HG02870 (cell line): Measurements from ENCODE around the gene CA5A.

Experiments used
- ATAC-seq: cut with Tn5 transposase; IDR thresholded peaks from one replicate; pipeline ENCODE4 v1.9.1; 2021; ENCODE audit warnings: mild to moderate bottlenecking, moderate library complexity; ENCODE audit not compliant: unreplicated experiment

CA5A gene

DNA sequence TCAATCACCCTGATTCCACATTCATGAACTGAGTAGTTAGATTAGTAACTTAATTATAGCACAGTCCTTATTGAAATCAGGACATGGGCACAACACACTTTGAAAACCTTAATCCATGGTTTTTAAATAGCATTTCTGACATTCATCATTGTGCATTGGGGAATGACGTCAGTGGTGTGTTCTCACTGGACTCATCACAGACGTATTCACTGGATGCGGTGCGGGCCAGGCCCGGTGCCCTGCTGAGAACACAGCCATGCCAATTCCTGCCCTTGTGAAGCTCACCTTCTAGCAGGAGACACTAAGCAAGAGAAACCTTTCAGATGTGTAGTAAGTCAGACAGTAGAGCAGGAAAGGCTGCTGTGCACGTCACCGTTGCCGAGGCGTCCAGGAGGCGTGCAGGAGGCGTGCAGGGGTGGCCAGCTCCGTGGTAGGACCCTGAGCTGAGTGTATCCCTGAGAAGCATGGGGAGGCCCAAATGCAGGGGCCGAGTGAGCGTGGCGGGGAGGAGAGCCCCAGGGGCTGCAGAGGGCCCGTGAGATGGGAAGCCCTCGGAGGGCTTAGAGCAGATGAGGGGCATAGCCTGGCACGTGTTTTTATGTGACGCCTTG is 27.8 kb upstream of the CA5A start:
- no peak for ATAC-seq

DNA sequence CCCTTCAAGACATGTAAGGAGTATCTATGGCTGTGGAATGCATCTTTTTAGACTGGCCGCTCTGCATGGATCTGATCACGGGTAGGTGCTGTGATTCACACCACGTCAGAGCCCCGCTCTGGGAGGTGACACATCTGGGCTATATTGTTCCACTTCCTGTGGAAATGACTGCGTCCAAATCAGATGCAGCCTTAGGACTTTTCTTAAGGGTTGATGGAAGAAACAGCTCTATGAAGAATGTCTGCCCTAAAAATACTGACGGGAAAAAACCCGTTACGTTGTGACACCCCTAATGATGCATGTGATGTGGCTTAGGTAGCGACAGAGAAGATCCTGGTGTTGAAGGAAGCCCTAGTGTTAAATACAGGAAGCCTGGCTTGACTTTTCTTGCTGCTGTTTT is 27.1 kb upstream of the CA5A start:
- no peak for ATAC-seq

GRCh38 chr16:87961623-87962022 is 25.3 kb upstream of the CA5A start:
- no peak for ATAC-seq

DNA sequence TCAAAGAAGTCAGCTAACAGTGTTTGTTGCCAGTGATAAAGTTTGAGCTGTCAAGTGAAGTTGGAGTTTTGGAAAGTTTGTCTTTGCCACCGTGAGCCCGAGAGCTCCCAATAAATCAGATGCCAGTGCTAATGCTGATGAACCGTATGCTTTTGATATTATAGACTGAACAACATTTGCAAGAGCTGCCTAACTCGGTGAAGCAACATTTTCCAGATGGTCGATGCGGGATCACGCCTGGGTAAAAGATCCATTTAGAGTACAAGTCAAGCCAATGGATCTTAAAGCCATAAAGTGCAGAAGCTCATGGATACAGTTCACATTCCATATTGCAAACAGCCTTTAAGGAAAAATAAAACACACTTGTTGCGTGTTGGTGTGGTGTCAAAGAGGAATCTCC is 24.5 kb upstream of the CA5A start:
- no peak for ATAC-seq

DNA sequence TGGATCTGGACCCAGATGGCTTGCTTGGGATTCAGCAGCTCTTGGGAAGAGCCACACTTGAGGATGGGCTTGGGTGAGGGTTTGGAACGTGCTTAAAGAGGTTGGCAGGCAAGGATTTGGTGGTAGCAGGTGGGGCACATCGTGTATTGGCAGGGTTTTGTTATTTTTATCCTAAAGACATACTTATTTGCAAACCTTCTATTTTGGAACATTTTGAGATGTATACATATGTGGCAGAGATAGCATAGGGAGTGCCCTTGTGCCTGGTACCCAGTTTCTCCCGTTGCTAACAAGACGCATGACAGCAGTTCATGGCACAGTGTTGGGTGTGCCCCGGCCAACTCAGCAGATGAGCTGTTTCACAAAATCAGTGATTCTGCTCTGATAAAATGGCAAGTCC is 24.0 kb upstream of the CA5A start:
- ATAC-seq = no peak

DNA sequence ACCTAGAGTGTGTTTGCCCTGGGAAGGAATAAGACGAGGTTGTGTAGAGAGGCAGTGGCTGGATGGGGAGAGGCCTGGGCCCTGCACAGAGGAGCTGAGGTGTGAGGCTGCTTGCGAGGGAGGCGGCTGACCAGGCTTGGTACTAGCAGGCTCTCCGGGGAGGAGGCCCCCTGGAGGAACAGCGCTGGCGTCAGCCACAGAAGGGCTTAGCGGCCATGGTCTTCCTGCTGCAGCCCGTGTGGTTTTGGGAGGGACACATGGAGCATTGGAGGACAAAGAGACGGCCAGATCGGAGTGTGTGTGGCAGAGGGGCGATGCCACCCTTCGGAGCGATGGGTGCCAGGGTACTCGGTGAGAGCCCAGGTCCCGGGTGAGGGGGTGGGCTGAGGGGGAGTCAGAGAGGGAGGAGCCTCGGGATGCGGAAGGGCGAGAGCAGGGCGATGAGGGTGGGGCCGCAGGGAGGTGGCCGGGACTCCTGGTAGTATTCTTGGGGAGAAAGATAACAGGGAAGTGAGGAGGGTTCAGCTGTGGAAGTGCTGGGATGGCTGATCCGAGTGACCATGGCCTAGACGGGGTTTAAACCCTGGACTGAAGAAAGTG is 23.2 kb upstream of the CA5A start:
- no peak for ATAC-seq

DNA sequence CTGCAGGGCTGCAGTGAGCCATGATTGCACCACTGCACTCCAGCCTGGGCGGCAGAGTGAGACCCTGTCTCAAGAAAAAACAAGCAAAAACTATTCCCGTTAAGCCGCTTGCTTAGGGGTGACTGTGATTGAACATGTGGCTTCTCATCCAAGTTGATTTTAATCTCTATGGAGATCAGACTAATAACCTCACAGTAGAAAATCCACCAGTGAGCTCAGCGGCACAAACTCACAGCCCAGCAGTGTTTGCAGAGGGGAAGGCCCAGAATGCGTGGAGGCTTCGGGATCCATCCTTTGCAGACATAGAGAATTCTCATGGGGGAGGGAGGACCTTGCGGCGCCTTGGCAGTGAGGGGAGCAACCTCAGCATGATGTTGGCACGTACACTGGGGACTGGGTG is 22.3 kb upstream of the CA5A start:
- no peak for ATAC-seq

DNA sequence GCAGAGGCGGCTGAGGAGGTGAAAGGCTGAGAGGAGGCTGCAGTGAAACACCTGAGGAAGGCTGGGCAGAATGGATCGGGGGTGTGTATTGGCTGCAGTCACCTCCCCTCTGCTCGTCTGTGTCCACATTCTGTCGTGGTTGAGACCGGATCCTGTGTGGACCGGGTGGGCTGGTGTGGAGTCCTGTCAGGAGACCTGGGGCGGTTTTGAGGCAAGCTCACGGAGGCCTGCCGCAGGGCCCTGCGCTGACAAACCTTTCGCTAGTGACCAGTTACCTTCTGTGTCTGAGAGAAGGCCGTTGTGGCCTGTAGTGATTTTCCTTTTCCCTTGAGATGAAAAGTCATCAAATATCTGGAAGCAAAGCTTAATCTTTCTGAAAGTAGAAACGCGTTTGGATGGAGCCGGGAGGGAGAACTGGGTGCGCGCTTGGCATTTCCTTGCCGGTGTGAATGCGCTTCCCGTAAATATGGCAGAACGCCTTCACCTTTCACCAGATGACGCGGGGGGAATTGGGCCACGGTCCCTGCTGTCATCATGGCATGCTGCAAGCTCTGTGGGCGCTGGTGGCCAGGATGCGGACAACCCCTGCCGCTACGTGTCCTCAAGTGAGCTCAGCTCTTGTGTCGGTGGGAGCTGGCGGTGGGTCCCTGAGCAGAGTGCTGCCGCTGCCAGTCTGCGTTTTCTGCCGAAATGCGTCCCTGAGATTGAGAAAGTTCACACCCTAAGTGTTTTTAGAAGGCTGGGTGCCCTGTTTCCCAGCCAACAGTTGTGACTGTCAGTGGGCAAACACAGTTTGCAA is 21.2 kb upstream of the CA5A start:
- no peak for ATAC-seq

- ATAC-seq = peak; percentile 43
Measured at GRCh38 chr16:87956365-87957231, 20.3 kb upstream of the CA5A start.

GRCh38 chr16:87956098-87956364 is 19.7 kb upstream of the CA5A start:
- no peak for ATAC-seq

- ATAC-seq = no peak
Measured at GRCh38 chr16:87955302-87956097, 19.2 kb upstream of the CA5A start.

DNA sequence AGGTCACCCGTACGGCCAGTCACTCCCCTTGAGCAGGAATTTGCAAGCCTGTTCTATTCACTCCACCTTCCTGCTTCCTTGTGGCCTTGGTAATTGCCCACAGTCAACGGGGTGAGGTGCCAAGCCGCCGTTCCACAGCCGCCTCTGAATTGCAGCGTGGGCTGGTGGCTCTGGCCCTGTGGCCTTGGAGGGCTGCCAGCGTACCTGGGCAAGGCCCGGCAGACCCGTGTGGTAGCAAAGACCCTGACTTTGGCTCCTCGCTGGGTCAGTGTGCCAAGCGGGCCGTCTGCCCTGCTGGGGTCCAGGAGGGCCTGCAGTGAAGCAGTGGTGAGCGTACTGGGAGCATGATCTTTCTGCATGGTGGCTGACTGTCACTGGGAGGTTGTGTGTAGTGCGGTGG is 18.5 kb upstream of the CA5A start:
- no peak for ATAC-seq

GRCh38 chr16:87954361-87954760 is 18.0 kb upstream of the CA5A start:
- no peak for ATAC-seq

- no peak for ATAC-seq
Measured at GRCh38 chr16:87953308-87954215, 17.2 kb upstream of the CA5A start.

- ATAC-seq = no peak
Measured at GRCh38 chr16:87952751-87953150, 16.4 kb upstream of the CA5A start.

DNA sequence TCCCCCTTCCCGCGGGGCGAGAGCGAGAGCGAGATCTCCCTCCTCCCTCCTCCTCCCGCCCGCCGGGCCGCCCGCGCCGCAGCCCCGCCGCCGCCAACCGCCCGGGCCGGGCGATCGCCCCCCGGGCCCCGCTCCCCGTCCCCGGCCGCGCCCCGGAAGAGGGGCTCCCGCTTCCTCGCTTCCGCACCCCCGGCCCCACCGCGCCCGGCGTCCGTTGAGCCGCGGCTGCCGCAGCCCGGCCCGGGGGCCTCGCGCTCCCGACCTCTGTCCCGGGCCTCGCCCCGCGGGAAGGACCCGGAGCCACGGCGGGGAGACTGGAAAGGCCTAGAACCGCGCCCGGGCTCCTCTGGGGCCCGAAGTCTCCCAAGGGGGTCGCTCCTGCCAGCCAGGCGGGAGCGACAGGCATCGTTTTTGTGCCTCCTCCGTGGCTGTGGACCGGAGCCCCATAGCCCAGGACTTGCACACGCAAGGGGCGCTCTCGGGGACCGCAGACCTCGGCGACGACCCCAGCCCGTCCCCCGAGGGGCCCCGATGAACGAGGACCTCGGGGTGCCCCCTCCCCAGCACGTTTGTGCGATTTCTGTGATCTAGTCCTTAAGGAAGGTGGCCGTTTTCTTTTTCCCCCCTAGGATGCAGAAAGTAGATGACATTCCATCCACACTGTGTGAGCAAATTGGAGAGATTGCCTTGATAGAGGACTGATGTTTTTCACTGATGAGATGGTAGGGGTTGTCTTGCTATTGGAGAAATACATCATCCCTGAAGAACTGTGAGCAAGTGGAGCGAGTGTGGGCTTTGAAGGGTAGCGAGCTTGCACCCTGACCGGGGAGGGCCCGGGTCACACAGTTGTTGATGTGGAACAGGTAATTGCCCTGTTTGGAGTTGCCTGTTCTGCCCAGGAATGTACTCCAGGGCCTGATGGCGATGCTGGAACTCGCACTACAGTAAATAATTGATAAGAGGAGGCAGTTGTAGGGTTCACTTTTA is 15.5 kb upstream of the CA5A start:
- no peak for ATAC-seq

GRCh38 chr16:87950765-87951551 is 14.6 kb upstream of the CA5A start, which contains the start of gene BANP:
Gene BANP, plus strand, starts transcription at chr16:87951434. Its CDS starts 23,682 bp downstream, at chr16:87975116.
- ATAC-seq = peak; percentile 81
